Thymus (tissue), 11 donors: Measurements from ENCODE around the gene DDX1. TPM values are rescaled to one million over a fixed set of nuclear protein-coding genes. Genes with fewer than 3 reads are reported as not detected.

Experiments used
- DNase-seq, 9 donors: peaks; one replicate each; pipeline ENCODE4 v3.0.0-alpha.2; 2013; ENCODE audit warnings: low spot score in 9 of 9, low read depth in 6 of 9, missing footprints in 1 of 9
- H3K27ac ChIP-seq, 2 donors: one replicate each; pipeline ENCODE4 v1.5.1; 2013; ENCODE audit warnings: control low read depth in 1 of 2, low read depth in 1 of 2, low read length in 1 of 2, mild to moderate bottlenecking in 1 of 2, moderate library complexity in 1 of 2
- H3K27me3 ChIP-seq, 2 donors: one replicate each; pipeline ENCODE4 v1.5.1; 2013; ENCODE audit warnings: low read length in 1 of 2; ENCODE audit not compliant: control insufficient read depth in 2 of 2, insufficient read depth in 1 of 2
- H3K36me3 ChIP-seq, 2 donors: one replicate each; pipeline ENCODE4 v1.5.1; 2013; ENCODE audit warnings: low read length in 1 of 2, mild to moderate bottlenecking in 1 of 2, moderate library complexity in 1 of 2; ENCODE audit not compliant: control insufficient read depth in 2 of 2, insufficient read depth in 2 of 2
- H3K4me1 ChIP-seq, 2 donors: one replicate each; pipeline ENCODE4 v1.5.1; 2013; ENCODE audit warnings: low read length in 2 of 2; ENCODE audit not compliant: control insufficient read depth in 2 of 2, insufficient read depth in 2 of 2
- H3K4me3 ChIP-seq, 2 donors: one replicate each; pipeline ENCODE4 v1.5.1; 2013; ENCODE audit warnings: low read length in 2 of 2, control low read depth in 1 of 2, mild to moderate bottlenecking in 1 of 2
- H3K9me3 ChIP-seq, 2 donors: one replicate each; pipeline ENCODE4 v1.5.1; 2013; ENCODE audit warnings: low read length in 1 of 2, mild to moderate bottlenecking in 1 of 2; ENCODE audit not compliant: control insufficient read depth in 2 of 2, insufficient read depth in 1 of 2
- WGBS: extraction: QIAGEN DNeasy Blood & Tissue Kit; methylation state at CpG from one replicate; pipeline ENCODE4 v1.1.7; 2013; 5-methylcytosine and 5-hydroxymethylcytosine counted together
- polyA plus RNA-seq: library from polyadenylated mRNA; stranded (reverse); fragments of 200-250 nt; gene quantifications from one replicate; pipeline ENCODE4 v1.2.3, GENCODE V29; 2013
- total RNA-seq: library from RNA; stranded (reverse); fragments of 120-200 nt; gene quantifications from one replicate; pipeline ENCODE4 v1.2.4, GENCODE V29; 2013
- donor health status: healthy.

The DDX1 gene
- total and polyA plus RNA-seq, 2 donors, result 57.7 to 64.2 TPM

GRCh38 chr2:15566912-15567311, 24.8 kb upstream of the DDX1 start:
- 98% methylated on average over 6 of the region's 6 CpGs for WGBS
- no peaks in the 10 kb centered on the region for H3K9me3 ChIP-seq
- no peak overlapping the region for H3K4me3 ChIP-seq
- peaks cover 0 to 3% of the 10 kb centered on the region in 2 donors for H3K4me1 ChIP-seq
- H3K27me3 ChIP-seq, result no peaks in the 10 kb centered on the region
- no peaks in the 10 kb centered on the region for H3K36me3 ChIP-seq
- no peak overlapping the region for H3K27ac ChIP-seq
- no peak for DNase-seq

GRCh38 chr2:15568874-15569273, 22.8 kb upstream of the DDX1 start:
- Histone ChIP-seq H3K36me3 (no peaks in the 10 kb centered on the region), H3K4me1 (no peaks in the 10 kb centered on the region), H3K27ac (no peak overlapping the region), H3K4me3 (no peak overlapping the region), H3K27me3 (no peaks in the 10 kb centered on the region), H3K9me3 (no peaks in the 10 kb centered on the region)
- DNase-seq, result no peak
- 99% methylated on average over 12 of the region's 12 CpGs for WGBS

- no peak for DNase-seq
- no peaks in the 10 kb centered on the region for H3K4me1 ChIP-seq
- H3K9me3 ChIP-seq, result no peaks in the 10 kb centered on the region
- 93% methylated on average over 5 of the region's 5 CpGs for WGBS
- H3K27ac ChIP-seq, result no peak overlapping the region
- no peaks in the 10 kb centered on the region for H3K27me3 ChIP-seq
- no peak overlapping the region for H3K4me3 ChIP-seq
- H3K36me3 ChIP-seq, result no peaks in the 10 kb centered on the region
These were observed 21.6 kb upstream of the DDX1 start for GRCh38 chr2:15570104-15570503.

GRCh38 chr2:15571729-15572128, 19.9 kb upstream of the DDX1 start:
- no peak for DNase-seq

GRCh38 chr2:15577071-15577735, 14.5 kb upstream of the DDX1 start:
- Histone ChIP-seq H3K27ac (no peak overlapping the region), H3K4me3 (no peak overlapping the region), H3K27me3 (no peaks in the 10 kb centered on the region), H3K4me1 (no peaks in the 10 kb centered on the region), H3K9me3 (no peaks in the 10 kb centered on the region), H3K36me3 (no peaks in the 10 kb centered on the region)
- 25% methylated on average over 7 of the region's 7 CpGs for WGBS
- DNase-seq, result peak; percentile 45 to 91 (median 83)

More at GRCh38 chr2:15571729-15572128, 19.9 kb upstream of the DDX1 start:
- Histone ChIP-seq H3K9me3 (no peaks in the 10 kb centered on the region), H3K27ac (no peak overlapping the region), H3K27me3 (no peaks in the 10 kb centered on the region), H3K4me1 (no peaks in the 10 kb centered on the region), H3K36me3 (no peaks in the 10 kb centered on the region), H3K4me3 (no peak overlapping the region)
- 98% methylated on average over 3 of the region's 3 CpGs for WGBS

GRCh38 chr2:15579641-15580040, 12.0 kb upstream of the DDX1 start:
- DNase-seq, result no peak
- Histone ChIP-seq H3K4me1 (no peaks in the 10 kb centered on the region), H3K27me3 (no peaks in the 10 kb centered on the region), H3K27ac (no peak overlapping the region), H3K36me3 (no peaks in the 10 kb centered on the region), H3K4me3 (no peak overlapping the region), H3K9me3 (no peaks in the 10 kb centered on the region)
- 88% methylated on average over 1 of the region's 1 CpG for whole genome bisulfite sequencing

- WGBS, result 99% methylated on average over 2 of the region's 2 CpGs
- DNase-seq, result no peak
- H3K27ac ChIP-seq, result no peak overlapping the region
- no peaks in the 10 kb centered on the region for H3K27me3 ChIP-seq
- H3K4me3 ChIP-seq, result no peak overlapping the region
- no peaks in the 10 kb centered on the region for H3K4me1 ChIP-seq
- no peaks in the 10 kb centered on the region for H3K9me3 ChIP-seq
- no peaks in the 10 kb centered on the region for H3K36me3 ChIP-seq
These were observed 11.2 kb upstream of the DDX1 start for GRCh38 chr2:15580451-15580850.

- Histone ChIP-seq H3K27me3 (no peaks in the 10 kb centered on the region), H3K9me3 (no peaks in the 10 kb centered on the region), H3K36me3 (no peaks in the 10 kb centered on the region), H3K27ac (no peak overlapping the region), H3K4me1 (no peaks in the 10 kb centered on the region), H3K4me3 (no peak overlapping the region)
- 92% methylated on average over 15 of the region's 15 CpGs for WGBS
- DNase-seq, result no peak
These were observed 8.8 kb upstream of the DDX1 start for GRCh38 chr2:15582710-15583357.

GRCh38 chr2:15583826-15584225, 7.8 kb upstream of the DDX1 start:
- no peaks in the 10 kb centered on the region for H3K9me3 ChIP-seq
- H3K36me3 ChIP-seq, result no peaks in the 10 kb centered on the region
- H3K27ac ChIP-seq, result no peak overlapping the region
- no peak for DNase-seq
- H3K4me3 ChIP-seq, result no peak overlapping the region
- WGBS, result 89% methylated on average over 1 of the region's 1 CpG
- no peaks in the 10 kb centered on the region for H3K27me3 ChIP-seq
- no peaks in the 10 kb centered on the region for H3K4me1 ChIP-seq
